Measurements from ENCODE around the gene EIF4G3.
"Not testable (repeated sequence)": the region's sequence is repeated elsewhere in the genome, so short reads cannot be mapped to it uniquely, and the experiment has no call there.

Gene EIF4G3

GRCh38 chr1:21069549-21069948 is 107.1 kb downstream of the EIF4G3 start:
- DNase-seq (ENCODE audit: low read depth in 3 of 3, low spot score in 1 of 3), result no peak

GRCh38 chr1:21068937-21069336 is 107.8 kb downstream of the EIF4G3 start:
- DNase-seq (ENCODE audit: low read depth in 3 of 3, low spot score in 1 of 3), result no peak

- no peak for DNase-seq (ENCODE audit: low read depth in 3 of 3, low spot score in 1 of 3)
Measured at GRCh38 chr1:21067551-21068227, 109.0 kb downstream of the EIF4G3 start.

GRCh38 chr1:21066356-21067012 is 110.2 kb downstream of the EIF4G3 start:
- DNase-seq (ENCODE audit: low read depth in 3 of 3, low spot score in 1 of 3), result no peak

GRCh38 chr1:21065851-21066250 is 110.8 kb downstream of the EIF4G3 start:
- no peak for DNase-seq (ENCODE audit: low read depth in 3 of 3, low spot score in 1 of 3)

GRCh38 chr1:21064057-21064456 is 112.6 kb downstream of the EIF4G3 start:
- DNase-seq (ENCODE audit: low read depth in 3 of 3, low spot score in 1 of 3), result no peak

GRCh38 chr1:21060523-21060922 is 116.2 kb downstream of the EIF4G3 start:
- no peak for DNase-seq (ENCODE audit: low read depth in 3 of 3, low spot score in 1 of 3)

- DNase-seq (ENCODE audit: low read depth in 3 of 3, low spot score in 1 of 3), result no peak
Measured at GRCh38 chr1:21059021-21059420, 117.7 kb downstream of the EIF4G3 start.

GRCh38 chr1:21058035-21058793 is 118.5 kb downstream of the EIF4G3 start:
- no peak for DNase-seq (ENCODE audit: low read depth in 3 of 3, low spot score in 1 of 3)

GRCh38 chr1:21053189-21053928 is 123.3 kb downstream of the EIF4G3 start:
- not testable (repeated sequence) for DNase-seq (ENCODE audit: low read depth in 3 of 3, low spot score in 1 of 3)

GRCh38 chr1:21052034-21052433 is 124.7 kb downstream of the EIF4G3 start:
- DNase-seq (ENCODE audit: low read depth in 3 of 3, low spot score in 1 of 3), result no peak

- DNase-seq (ENCODE audit: low read depth in 3 of 3, low spot score in 1 of 3), result no peak
Measured at GRCh38 chr1:21051177-21051825, 125.4 kb downstream of the EIF4G3 start.

GRCh38 chr1:21050031-21050430 is 126.7 kb downstream of the EIF4G3 start:
- no peak for DNase-seq (ENCODE audit: low read depth in 3 of 3, low spot score in 1 of 3)

- no peak for DNase-seq (ENCODE audit: low read depth in 3 of 3, low spot score in 1 of 3)
Measured at GRCh38 chr1:21048462-21048861, 128.2 kb downstream of the EIF4G3 start.

GRCh38 chr1:21046132-21046531 is 130.6 kb downstream of the EIF4G3 start:
- DNase-seq (ENCODE audit: low read depth in 3 of 3, low spot score in 1 of 3), result no peak

GRCh38 chr1:21045351-21045750 is 131.3 kb downstream of the EIF4G3 start:
- no peak for DNase-seq (ENCODE audit: low read depth in 3 of 3, low spot score in 1 of 3)

- no peak for DNase-seq (ENCODE audit: low read depth in 3 of 3, low spot score in 1 of 3)
Measured at GRCh38 chr1:21042929-21043605, 133.6 kb downstream of the EIF4G3 start.

GRCh38 chr1:21041541-21041940 is 135.2 kb downstream of the EIF4G3 start:
- DNase-seq (ENCODE audit: low read depth in 3 of 3, low spot score in 1 of 3), result no peak

GRCh38 chr1:21037091-21037490 is 139.6 kb downstream of the EIF4G3 start:
- DNase-seq (ENCODE audit: low read depth in 3 of 3, low spot score in 1 of 3), result no peak

GRCh38 chr1:21035794-21036193 is 140.9 kb downstream of the EIF4G3 start:
- DNase-seq (ENCODE audit: low read depth in 3 of 3, low spot score in 1 of 3), result no peak
